ENCODE results near the gene SLC17A9.

The SLC17A9 gene

DNA sequence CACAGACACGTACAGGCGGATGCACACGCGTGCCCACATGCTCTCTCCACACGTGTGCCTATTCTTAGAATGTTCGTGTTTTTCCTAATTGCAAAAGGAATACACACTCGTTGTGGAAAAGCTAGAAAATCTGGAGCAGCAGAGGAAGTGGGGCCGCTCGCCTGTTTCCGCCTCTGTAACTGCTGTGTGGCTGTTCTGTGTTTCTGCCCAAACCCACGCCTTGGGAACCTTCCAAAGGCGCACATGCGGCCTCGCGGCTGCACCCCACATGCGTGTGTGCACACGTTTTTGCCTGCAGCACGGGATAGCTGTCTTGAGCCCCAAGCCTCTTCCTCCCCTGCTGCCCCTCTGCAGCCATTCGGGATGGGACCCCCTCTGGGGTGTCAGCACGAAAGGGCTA lies 12.2 kb downstream of the SLC17A9 start:
- H3K4me3 ChIP-seq (ENCODE audit: low read depth, low read length) = no peak overlapping the region
- no peak for DNase-seq (ENCODE audit: low read depth)
- TF ChIP-seq, protein P1, sequence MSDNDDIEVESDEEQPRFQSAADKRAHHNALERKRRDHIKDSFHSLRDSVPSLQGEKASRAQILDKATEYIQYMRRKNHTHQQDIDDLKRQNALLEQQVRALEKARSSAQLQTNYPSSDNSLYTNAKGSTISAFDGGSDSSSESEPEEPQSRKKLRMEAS (IDR thresholded peaks at IDR 0.05; ENCODE audit: low read depth, low read length) = no peak
- no peak for TF ChIP-seq POLR2A (IDR thresholded peaks at IDR 0.05; ENCODE audit: extremely low read depth, insufficient read length)
- TF ChIP-seq, protein P2, sequence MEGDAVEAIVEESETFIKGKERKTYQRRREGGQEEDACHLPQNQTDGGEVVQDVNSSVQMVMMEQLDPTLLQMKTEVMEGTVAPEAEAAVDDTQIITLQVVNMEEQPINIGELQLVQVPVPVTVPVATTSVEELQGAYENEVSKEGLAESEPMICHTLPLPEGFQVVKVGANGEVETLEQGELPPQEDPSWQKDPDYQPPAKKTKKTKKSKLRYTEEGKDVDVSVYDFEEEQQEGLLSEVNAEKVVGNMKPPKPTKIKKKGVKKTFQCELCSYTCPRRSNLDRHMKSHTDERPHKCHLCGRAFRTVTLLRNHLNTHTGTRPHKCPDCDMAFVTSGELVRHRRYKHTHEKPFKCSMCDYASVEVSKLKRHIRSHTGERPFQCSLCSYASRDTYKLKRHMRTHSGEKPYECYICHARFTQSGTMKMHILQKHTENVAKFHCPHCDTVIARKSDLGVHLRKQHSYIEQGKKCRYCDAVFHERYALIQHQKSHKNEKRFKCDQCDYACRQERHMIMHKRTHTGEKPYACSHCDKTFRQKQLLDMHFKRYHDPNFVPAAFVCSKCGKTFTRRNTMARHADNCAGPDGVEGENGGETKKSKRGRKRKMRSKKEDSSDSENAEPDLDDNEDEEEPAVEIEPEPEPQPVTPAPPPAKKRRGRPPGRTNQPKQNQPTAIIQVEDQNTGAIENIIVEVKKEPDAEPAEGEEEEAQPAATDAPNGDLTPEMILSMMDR (IDR thresholded peaks at IDR 0.05; ENCODE audit: low read depth, low read length) = no peak
- no peak for TF ChIP-seq MYC (IDR thresholded peaks at IDR 0.05; ENCODE audit: low read depth, low read length)

DNA sequence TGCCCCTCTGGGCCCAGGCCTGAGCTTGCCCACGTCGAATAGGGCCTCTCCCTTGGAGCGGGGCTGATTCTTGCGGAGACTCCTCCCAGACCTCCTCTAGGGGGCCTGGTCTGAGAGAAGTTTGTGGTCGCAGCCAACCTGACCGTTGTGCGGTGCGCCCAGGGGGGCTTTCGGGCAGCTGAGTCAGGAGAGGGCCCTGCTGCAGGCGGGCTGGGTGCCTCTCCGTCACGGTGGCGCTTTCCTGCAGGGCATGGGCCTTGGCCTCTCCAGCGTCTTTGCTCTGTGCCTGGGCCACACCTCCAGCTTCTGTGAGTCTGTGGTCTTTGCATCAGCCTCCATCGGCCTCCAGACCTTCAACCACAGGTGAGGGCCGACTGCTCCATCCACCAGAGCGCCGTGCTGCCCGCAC lies 12.9 kb downstream of the SLC17A9 start:
- H3K4me3 ChIP-seq (ENCODE audit: low read depth, low read length) = no peak overlapping the region
- no peak for DNase-seq (ENCODE audit: low read depth)
- TF ChIP-seq, protein P2 (IDR thresholded peaks at IDR 0.05; ENCODE audit: low read depth, low read length) = no peak
- TF ChIP-seq POLR2A (IDR thresholded peaks at IDR 0.05; ENCODE audit: extremely low read depth, insufficient read length) = no peak
- no peak for TF ChIP-seq MYC (IDR thresholded peaks at IDR 0.05; ENCODE audit: low read depth, low read length)
- TF ChIP-seq, protein P1 (IDR thresholded peaks at IDR 0.05; ENCODE audit: low read depth, low read length) = no peak

DNA sequence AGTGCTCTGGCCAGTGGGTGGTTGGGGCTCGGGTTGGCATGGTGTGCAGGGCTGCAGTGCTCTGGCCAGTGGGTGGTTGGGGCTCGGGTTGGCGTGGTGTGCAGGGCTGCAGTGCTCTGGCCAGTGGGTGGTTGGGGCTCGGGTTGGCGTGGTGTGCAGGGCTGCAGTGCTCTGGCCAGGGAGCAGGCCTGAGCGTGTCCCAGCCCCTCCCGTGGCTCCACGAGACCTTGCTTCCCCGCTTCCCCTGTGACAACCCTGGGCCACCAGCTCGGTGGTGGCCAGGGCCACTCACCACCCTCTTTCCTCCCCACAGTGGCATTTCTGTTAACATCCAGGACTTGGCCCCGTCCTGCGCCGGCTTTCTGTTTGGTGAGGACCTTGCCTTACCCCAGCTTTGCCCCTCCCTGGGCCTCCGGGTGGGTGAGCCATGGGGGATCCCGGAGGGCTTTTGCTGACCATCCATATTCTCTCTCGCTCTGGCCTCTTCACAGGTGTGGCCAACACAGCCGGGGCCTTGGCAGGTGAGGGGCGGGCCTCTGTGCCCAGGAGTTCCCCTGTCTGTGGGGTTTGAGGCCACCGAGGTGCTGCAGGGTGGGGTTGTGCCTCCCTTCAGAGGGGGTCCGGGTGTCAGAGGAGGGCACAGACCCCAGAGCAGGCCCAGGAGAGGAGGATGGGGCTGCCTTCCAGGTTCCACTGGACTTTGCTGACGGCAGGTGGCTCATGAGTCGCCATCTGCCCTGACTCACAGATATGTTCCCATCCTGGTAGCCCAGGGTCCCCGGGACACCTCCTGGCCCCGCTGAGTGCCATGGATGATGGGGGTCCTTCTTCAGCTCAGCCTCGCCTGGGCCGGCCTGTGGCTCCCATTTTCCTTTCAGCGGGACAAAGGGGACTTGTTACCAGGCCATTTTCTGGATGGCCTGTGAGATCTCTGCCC lies 14.0 kb downstream of the SLC17A9 start:
- TF ChIP-seq, protein P2 (IDR thresholded peaks at IDR 0.05; ENCODE audit: low read depth, low read length) = no peak
- TF ChIP-seq POLR2A (IDR thresholded peaks at IDR 0.05; ENCODE audit: extremely low read depth, insufficient read length) (no peak), MYC (IDR thresholded peaks at IDR 0.05; ENCODE audit: low read depth, low read length) (no peak)
- TF ChIP-seq, protein P1 (IDR thresholded peaks at IDR 0.05; ENCODE audit: low read depth, low read length) = no peak
- no peak for DNase-seq (ENCODE audit: low read depth)
- no peak overlapping the region for H3K4me3 ChIP-seq (ENCODE audit: low read depth, low read length)

DNA sequence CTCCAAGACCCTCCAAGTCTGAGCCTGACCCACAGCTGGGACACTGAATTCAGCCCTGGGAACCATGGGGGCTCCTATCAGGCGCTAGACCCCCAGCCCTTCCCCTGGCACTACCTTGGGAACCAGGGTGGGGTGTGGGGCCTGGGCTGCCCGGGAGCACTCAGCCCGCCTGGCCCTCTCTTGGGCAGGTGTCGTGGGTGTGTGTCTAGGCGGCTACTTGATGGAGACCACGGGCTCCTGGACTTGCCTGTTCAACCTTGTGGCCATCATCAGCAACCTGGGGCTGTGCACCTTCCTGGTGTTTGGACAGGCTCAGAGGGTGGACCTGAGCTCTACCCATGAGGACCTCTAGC lies 14.6 kb downstream of the SLC17A9 start:
- H3K4me3 ChIP-seq (ENCODE audit: low read depth, low read length) = no peak overlapping the region
- TF ChIP-seq POLR2A (IDR thresholded peaks at IDR 0.05; ENCODE audit: extremely low read depth, insufficient read length) = no peak
- TF ChIP-seq, protein P1 (IDR thresholded peaks at IDR 0.05; ENCODE audit: low read depth, low read length) = no peak
- TF ChIP-seq, protein P2 (IDR thresholded peaks at IDR 0.05; ENCODE audit: low read depth, low read length) = no peak
- no peak for TF ChIP-seq MYC (IDR thresholded peaks at IDR 0.05; ENCODE audit: low read depth, low read length)
- DNase-seq (ENCODE audit: low read depth) = no peak

DNA sequence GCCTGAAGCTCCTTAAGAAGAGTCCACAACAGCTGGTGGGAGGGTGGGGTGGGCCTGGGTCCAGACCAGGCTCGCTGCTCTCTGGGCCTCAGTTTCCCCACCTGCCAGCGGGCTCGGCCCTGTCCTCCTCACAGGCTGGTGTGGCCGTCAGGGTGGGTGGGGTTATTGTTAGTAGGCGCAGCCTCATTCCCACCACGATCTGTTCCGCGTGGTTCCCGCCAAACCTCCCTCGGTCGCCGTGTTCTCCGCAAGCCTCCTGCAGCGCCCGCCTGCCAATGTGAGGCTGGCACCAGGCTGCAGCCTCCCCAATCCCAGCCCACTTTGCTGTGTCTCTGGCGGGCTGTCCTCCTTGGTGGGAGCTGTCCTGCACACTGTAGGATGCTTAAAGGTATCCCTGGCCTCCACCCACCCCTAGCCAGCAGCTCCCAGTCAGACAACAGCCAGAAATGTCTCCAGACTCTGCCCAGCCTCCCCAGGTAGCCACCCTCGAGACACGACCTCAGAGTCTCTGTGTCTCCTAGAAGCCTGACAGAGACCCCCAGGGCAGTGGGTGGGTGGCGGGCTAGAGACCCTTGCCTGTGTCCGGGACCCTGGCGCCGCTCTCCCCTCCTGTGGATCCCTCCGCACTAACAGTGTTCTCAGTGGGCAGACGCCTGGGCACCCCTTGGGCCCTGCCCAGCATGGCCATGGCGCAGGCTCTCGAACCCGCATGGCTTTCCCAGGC lies 15.3 kb downstream of the SLC17A9 start:
- DNase-seq (ENCODE audit: low read depth) = no peak
- TF ChIP-seq POLR2A (IDR thresholded peaks at IDR 0.05; ENCODE audit: extremely low read depth, insufficient read length) (no peak), MYC (IDR thresholded peaks at IDR 0.05; ENCODE audit: low read depth, low read length) (no peak)
- TF ChIP-seq, protein P1 (IDR thresholded peaks at IDR 0.05; ENCODE audit: low read depth, low read length) = no peak
- TF ChIP-seq, protein P2 (IDR thresholded peaks at IDR 0.05; ENCODE audit: low read depth, low read length) = no peak
- no peak overlapping the region for H3K4me3 ChIP-seq (ENCODE audit: low read depth, low read length)

Data from NB4 (cell line).